ENCODE measurements around the gene VPS51.

The VPS51 gene

GRCh38 chr11:65058419-65059054, 37.5 kb upstream of the VPS51 start, which contains the start of gene NAALADL1:
Gene NAALADL1, minus strand, starts transcription at chr11:65058553. Its CDS starts 32 bp downstream, at chr11:65058521.
- no peaks in the 10 kb centered on the region for H3K36me3 ChIP-seq (ENCODE audit: control insufficient read depth, insufficient read depth, low read length)
- no peak within 1 kb of the TSS for H3K4me2 ChIP-seq (ENCODE audit: low read length)
- H2AFZ ChIP-seq = no peak within 1 kb of the TSS
- TF ChIP-seq CTCF (IDR thresholded peaks at IDR 0.05) = no peak
- H3K9me3 ChIP-seq (ENCODE audit: control insufficient read depth, low read length) = no peaks in the 10 kb centered on the region
- no peak within 1 kb of the TSS for H3K9ac ChIP-seq
- H3K27ac ChIP-seq = no peak within 1 kb of the TSS
- H3K27me3 ChIP-seq (ENCODE audit: control insufficient read depth, insufficient read depth, low read length) = no peaks in the 10 kb centered on the region
- H3K79me2 ChIP-seq = no peaks in the 10 kb centered on the region
- no peaks in the 10 kb centered on the region for H3K4me1 ChIP-seq
- H3K4me3 ChIP-seq (ENCODE audit: low read depth, low read length) = no peak within 1 kb of the TSS

GRCh38 chr11:65059523-65059922, 36.5 kb upstream of the VPS51 start:
- no peak overlapping the region for H3K9ac ChIP-seq
- H2AFZ ChIP-seq = no peak overlapping the region
- no peaks in the 10 kb centered on the region for H3K27me3 ChIP-seq (ENCODE audit: control insufficient read depth, insufficient read depth, low read length)
- H3K4me2 ChIP-seq (ENCODE audit: low read length) = no peak overlapping the region
- H3K9me3 ChIP-seq (ENCODE audit: control insufficient read depth, low read length) = no peaks in the 10 kb centered on the region
- H3K36me3 ChIP-seq (ENCODE audit: control insufficient read depth, insufficient read depth, low read length) = no peaks in the 10 kb centered on the region
- no peak overlapping the region for H3K4me3 ChIP-seq (ENCODE audit: low read depth, low read length)
- TF ChIP-seq CTCF (IDR thresholded peaks at IDR 0.05) = no peak
- H3K27ac ChIP-seq = no peak overlapping the region
- no peaks in the 10 kb centered on the region for H3K79me2 ChIP-seq
- H3K4me1 ChIP-seq = no peaks in the 10 kb centered on the region

GRCh38 chr11:65059959-65060824, 35.8 kb upstream of the VPS51 start:
- Histone ChIP-seq H3K9ac (no peak overlapping the region), H3K27me3 (ENCODE audit: control insufficient read depth, insufficient read depth, low read length) (no peaks in the 10 kb centered on the region)

GRCh38 chr11:65060913-65061408, 35.1 kb upstream of the VPS51 start:
- Histone ChIP-seq H3K9ac (no peak overlapping the region), H3K4me1 (no peaks in the 10 kb centered on the region), H3K27ac (no peak overlapping the region), H3K4me3 (ENCODE audit: low read depth, low read length) (no peak overlapping the region), H3K79me2 (no peaks in the 10 kb centered on the region), H3K27me3 (ENCODE audit: control insufficient read depth, insufficient read depth, low read length) (no peaks in the 10 kb centered on the region), H3K4me2 (ENCODE audit: low read length) (no peak overlapping the region), H3K9me3 (ENCODE audit: control insufficient read depth, low read length) (no peaks in the 10 kb centered on the region), H3K36me3 (ENCODE audit: control insufficient read depth, insufficient read depth, low read length) (no peaks in the 10 kb centered on the region), H2AFZ (no peak overlapping the region)
- no peak for TF ChIP-seq CTCF (IDR thresholded peaks at IDR 0.05)

More at GRCh38 chr11:65059959-65060824, 35.8 kb upstream of the VPS51 start:
- H3K79me2 ChIP-seq = no peaks in the 10 kb centered on the region
- H3K4me2 ChIP-seq (ENCODE audit: low read length) = no peak overlapping the region
- H3K36me3 ChIP-seq (ENCODE audit: control insufficient read depth, insufficient read depth, low read length) = no peaks in the 10 kb centered on the region
- no peak overlapping the region for H3K4me3 ChIP-seq (ENCODE audit: low read depth, low read length)
- H3K4me1 ChIP-seq = no peaks in the 10 kb centered on the region
- no peak overlapping the region for H3K27ac ChIP-seq
- no peak overlapping the region for H2AFZ ChIP-seq
- H3K9me3 ChIP-seq (ENCODE audit: control insufficient read depth, low read length) = no peaks in the 10 kb centered on the region
- TF ChIP-seq CTCF (IDR thresholded peaks at IDR 0.05) = no peak
